Measurements from ENCODE around the gene PRR5.

Gene PRR5

DNA sequence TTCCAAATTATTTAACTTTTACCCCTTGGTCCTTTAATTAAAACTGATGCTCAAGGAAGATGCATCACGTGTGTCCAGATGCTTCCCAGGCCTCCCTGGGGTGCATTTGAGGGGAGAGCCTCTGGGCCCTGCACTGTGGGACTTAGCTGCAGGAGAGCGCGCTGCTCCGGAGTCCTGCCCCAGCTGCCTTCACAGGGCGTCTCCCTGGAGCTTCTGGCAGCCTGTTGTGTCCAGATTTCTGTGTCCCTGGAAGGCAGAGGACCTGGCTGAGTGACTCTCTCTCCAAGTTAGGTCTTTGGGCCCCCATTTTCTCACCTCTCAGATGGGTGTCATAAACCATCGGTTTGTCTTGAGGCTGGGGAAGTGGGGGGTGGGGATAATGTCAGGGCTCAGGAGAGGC, 53.4 kb downstream of the PRR5 start:
- no peak for DNase-seq (ENCODE audit: low spot score)

GRCh38 chr22:44755956-44756361, 54.0 kb downstream of the PRR5 start:
- no peak for DNase-seq (ENCODE audit: low spot score)

DNA sequence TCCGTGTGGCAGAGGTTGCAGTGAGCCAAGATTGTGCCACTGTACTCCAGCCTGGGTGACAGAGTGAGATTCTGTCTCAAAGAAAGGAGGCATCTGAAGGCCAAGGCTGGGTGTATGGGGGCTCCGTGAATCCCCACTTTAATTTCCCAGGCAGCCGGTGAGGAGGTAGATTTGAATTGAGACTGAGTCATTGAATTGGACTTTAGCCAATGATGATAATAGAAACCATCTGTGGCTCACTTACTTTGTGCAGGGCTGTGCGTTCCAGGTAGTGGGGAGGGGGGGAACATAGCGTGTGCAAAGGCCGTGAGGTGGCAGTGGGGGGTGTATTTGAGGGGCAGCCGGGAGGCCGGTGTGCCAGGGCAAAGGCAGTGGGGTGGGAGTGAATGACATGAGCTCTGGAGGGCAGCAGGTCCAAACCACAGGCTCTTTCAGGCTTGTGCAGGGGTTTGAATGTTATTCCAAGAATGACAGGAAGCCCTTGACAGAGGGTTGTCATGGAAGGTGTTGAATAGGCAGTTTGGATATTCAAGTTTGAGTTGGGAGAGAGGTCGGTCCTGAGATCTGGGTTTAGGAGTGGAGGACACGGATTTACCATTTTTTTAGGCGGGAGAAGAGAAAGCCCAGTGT, 56.5 kb downstream of the PRR5 start:
- no peak for DNase-seq (ENCODE audit: low spot score)

- no peak for DNase-seq (ENCODE audit: low spot score)
Measured at GRCh38 chr22:44759001-44759400, 57.0 kb downstream of the PRR5 start.

GRCh38 chr22:44759430-44760310, 57.7 kb downstream of the PRR5 start:
- no peak for DNase-seq (ENCODE audit: low spot score)

- DNase-seq (ENCODE audit: low spot score): no peak
Measured at GRCh38 chr22:44760476-44760875, 58.5 kb downstream of the PRR5 start.

DNA sequence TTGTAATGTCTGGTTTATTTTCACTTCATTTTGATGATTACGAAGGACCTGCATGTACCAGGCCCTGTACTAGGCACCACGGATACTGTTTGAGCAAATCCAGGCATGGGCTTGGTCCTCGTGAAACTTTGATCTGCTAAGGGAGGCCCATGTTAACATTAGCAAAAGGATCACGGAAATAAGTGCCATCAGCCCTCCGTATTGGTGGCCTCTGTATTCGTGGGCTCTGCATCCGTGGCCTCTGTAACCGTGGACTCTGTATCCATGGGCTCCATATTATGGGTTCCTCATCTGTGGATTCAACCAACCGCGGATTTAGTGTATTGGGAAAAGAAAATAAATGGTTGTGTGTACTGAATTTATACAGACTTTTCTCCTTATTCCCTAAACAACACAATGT, 59.0 kb downstream of the PRR5 start:
- DNase-seq (ENCODE audit: low spot score): no peak

GRCh38 chr22:44764373-44764772, 62.4 kb downstream of the PRR5 start:
- no peak for DNase-seq (ENCODE audit: low spot score)

DNA sequence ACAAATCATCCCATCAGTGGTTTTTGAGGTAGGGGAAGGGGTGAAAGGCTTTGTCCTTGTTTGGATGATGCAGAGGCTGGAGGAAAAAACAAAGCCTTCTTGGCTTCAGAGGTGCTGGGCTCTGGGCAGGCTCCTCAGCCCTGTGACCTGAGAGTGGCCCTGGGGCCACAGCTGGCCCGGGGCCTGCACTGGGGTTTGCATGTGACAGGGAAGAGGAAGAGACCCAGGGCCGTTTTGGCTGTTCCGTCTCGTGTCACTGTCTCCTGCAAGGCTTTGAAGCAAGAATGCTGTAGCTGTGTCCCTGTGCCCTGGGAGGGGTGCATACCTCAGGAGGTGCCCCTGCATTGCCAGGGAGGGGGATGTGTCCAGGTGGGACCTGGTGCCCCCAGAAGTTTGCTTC, 63.0 kb downstream of the PRR5 start:
- no peak for DNase-seq (ENCODE audit: low spot score)

- DNase-seq (ENCODE audit: low spot score): no peak
Measured at GRCh38 chr22:44765571-44766285, 63.7 kb downstream of the PRR5 start.

- DNase-seq (ENCODE audit: low spot score): no peak
Measured at GRCh38 chr22:44773082-44773481, 71.1 kb downstream of the PRR5 start.

GRCh38 chr22:44775862-44776261, 73.9 kb downstream of the PRR5 start:
- no peak for DNase-seq (ENCODE audit: low spot score)

- no peak for DNase-seq (ENCODE audit: low spot score)
Measured at GRCh38 chr22:44776605-44777363, 74.8 kb downstream of the PRR5 start.

DNA sequence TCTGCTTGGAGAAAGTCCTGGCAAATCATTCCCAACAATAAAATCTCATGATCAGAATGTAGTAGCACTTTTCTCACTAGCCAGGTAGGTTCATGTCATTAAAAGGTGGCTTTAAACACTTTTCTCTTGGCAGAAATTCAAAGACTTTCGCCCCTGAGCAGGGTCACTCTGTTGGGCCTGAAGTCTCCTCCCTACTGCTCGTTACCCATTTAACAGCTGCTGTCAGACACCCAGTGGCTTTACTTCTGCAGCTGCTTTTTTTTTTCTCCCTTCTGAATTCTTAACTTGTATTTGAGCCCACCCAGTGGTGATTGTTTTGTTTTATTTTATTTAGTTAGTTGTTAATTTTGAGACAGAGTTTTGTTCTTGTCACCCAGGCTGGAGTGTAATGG, 75.4 kb downstream of the PRR5 start:
- no peak for DNase-seq (ENCODE audit: low spot score)

DNA sequence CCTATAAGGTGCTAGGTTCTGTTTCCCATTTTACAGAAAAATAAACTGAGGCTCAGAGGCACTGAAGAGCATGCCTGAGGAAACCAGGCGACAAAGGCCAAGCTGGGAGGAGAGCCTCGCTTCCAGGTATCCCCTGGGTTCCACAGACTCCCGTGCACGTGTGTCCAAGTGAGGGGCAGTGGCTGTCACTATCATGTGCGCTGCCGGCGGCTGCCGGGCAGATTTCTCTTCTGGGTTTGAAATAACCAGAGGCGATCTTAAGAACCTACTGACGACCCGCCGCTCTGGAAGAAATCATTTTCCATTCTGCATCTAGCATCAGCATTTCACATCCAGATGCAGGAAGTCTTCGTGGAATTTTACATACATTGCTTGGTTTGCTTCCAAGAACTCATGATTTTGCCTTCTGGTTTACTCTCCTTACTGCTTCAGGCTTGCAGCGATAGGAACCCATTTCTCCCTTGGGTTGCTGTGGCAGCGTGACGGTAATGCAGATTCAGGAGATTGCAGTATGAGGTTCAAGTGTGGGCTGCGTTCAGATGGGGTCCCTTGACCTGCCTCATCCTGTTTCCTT, 79.0 kb downstream of the PRR5 start:
- no peak for DNase-seq (ENCODE audit: low spot score)

GRCh38 chr22:44782363-44782963, 80.5 kb downstream of the PRR5 start:
- DNase-seq (ENCODE audit: low spot score): no peak

DNA sequence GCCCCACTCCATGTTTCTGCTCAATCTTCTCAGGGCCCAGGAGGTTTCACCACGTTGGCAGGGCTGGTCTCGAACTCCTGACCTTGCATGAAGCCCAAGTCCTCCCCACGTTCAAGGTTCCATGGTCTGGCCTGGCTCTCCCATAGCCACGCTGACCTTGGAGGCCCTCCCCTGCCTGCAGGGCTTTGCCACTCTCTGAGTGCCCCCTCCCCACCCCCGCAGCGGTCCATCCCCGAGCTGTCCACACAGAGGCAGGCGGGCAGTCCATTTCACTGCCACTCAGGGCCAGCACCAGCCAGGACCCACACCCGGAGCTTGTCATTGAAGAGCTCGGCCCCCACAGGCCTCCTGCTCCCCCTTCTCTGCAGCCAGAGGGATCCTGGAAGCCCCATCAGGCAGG, 81.1 kb downstream of the PRR5 start:
- no peak for DNase-seq (ENCODE audit: low spot score)

- DNase-seq (ENCODE audit: low spot score): no peak
Measured at GRCh38 chr22:44783581-44783980, 81.6 kb downstream of the PRR5 start.

GRCh38 chr22:44786136-44786535, 84.1 kb downstream of the PRR5 start:
- DNase-seq (ENCODE audit: low spot score): no peak

- DNase-seq (ENCODE audit: low spot score): no peak
Measured at GRCh38 chr22:44786610-44787009, 84.6 kb downstream of the PRR5 start.
